Loucy (cell line): ENCODE measurements around the gene WHRN.

Experiments used
- H2AFZ ChIP-seq: fragments of 200-600 bp; sonication (generic); 2 replicates; pipeline ENCODE4 v1.6.0; 2016; ENCODE audit warnings: antibody characterized with exemption, mild to moderate bottlenecking, low read length, moderate library complexity
- H3F3A ChIP-seq: fragments of 200-600 bp; 2 replicates; pipeline ENCODE4 v1.6.0; 2016; ENCODE audit warnings: antibody characterized with exemption, low read depth, mild to moderate bottlenecking
- H3K27me3 ChIP-seq: fragments of 200-600 bp; sonication (generic); 2 replicates; pipeline ENCODE4 v1.6.1; 2014; ENCODE audit warnings: low read length, mild to moderate bottlenecking; ENCODE audit not compliant: insufficient read depth, poor library complexity, severe bottlenecking
- H3K36me3 ChIP-seq: fragments of 200-600 bp; sonication (generic); 2 replicates; pipeline ENCODE4 v1.6.1; 2016; ENCODE audit warnings: low read length; ENCODE audit not compliant: insufficient read depth
- H3K4me1 ChIP-seq: fragments of 200-600 bp; sonication (generic); 2 replicates; pipeline ENCODE4 v1.5.1; 2014; ENCODE audit warnings: low read length, mild to moderate bottlenecking; ENCODE audit not compliant: insufficient read depth, poor library complexity, severe bottlenecking
- H3K4me2 ChIP-seq: fragments of 200-600 bp; sonication (generic); 2 replicates; pipeline ENCODE4 v1.6.0; 2014; ENCODE audit warnings: antibody characterized with exemption, low read length, low read depth, mild to moderate bottlenecking; ENCODE audit not compliant: poor library complexity, severe bottlenecking
- H3K4me3 ChIP-seq: fragments of 200-600 bp; sonication (generic); 2 replicates; pipeline ENCODE4 v1.5.1; 2014; ENCODE audit warnings: low read length, mild to moderate bottlenecking, mixed read lengths; ENCODE audit not compliant: poor library complexity, severe bottlenecking
- H3K79me2 ChIP-seq: fragments of 200-600 bp; sonication (generic); 2 replicates; pipeline ENCODE4 v1.6.1; 2014; ENCODE audit warnings: low read length; ENCODE audit not compliant: insufficient read depth
- H3K9ac ChIP-seq: fragments of 200-600 bp; sonication (generic); 2 replicates; pipeline ENCODE4 v1.6.0; 2014; ENCODE audit warnings: mild to moderate bottlenecking, low read depth, low read length, moderate library complexity; ENCODE audit not compliant: poor library complexity, severe bottlenecking
- H3K9me2 ChIP-seq: fragments of 200-600 bp; sonication (generic); replicated peaks from 2 replicates; pipeline ENCODE4 v1.6.1; 2016; ENCODE audit warnings: low read depth, low read length, mixed read lengths
- H3K9me3 ChIP-seq: fragments of 200-600 bp; sonication (generic); 2 replicates; pipeline ENCODE4 v1.6.1; 2014; ENCODE audit warnings: mild to moderate bottlenecking, antibody characterized with exemption, low read length, low read depth; ENCODE audit not compliant: insufficient read depth
- H4K20me1 ChIP-seq: fragments of 200-600 bp; sonication (generic); 2 replicates; pipeline ENCODE4 v1.6.0; 2014; ENCODE audit warnings: antibody characterized with exemption, low read length, mild to moderate bottlenecking; ENCODE audit not compliant: insufficient read depth, poor library complexity, severe bottlenecking
- EZH2phosphoT487 ChIP-seq: fragments of 200-600 bp; IDR thresholded peaks from 2 replicates; pipeline ENCODE4 v1.6.1; 2018; ENCODE audit warnings: antibody characterized with exemption, mild to moderate bottlenecking, moderate library complexity, borderline replicate concordance
- TF ChIP-seq, protein P1 (sequence below): fragments of 200-600 bp; sonication (generic); conservative IDR thresholded peaks from 2 replicates; pipeline ENCODE4 v1.5.1; 2014; ENCODE audit warnings: mild to moderate bottlenecking, antibody characterized with exemption, low read length

WHRN gene

DNA sequence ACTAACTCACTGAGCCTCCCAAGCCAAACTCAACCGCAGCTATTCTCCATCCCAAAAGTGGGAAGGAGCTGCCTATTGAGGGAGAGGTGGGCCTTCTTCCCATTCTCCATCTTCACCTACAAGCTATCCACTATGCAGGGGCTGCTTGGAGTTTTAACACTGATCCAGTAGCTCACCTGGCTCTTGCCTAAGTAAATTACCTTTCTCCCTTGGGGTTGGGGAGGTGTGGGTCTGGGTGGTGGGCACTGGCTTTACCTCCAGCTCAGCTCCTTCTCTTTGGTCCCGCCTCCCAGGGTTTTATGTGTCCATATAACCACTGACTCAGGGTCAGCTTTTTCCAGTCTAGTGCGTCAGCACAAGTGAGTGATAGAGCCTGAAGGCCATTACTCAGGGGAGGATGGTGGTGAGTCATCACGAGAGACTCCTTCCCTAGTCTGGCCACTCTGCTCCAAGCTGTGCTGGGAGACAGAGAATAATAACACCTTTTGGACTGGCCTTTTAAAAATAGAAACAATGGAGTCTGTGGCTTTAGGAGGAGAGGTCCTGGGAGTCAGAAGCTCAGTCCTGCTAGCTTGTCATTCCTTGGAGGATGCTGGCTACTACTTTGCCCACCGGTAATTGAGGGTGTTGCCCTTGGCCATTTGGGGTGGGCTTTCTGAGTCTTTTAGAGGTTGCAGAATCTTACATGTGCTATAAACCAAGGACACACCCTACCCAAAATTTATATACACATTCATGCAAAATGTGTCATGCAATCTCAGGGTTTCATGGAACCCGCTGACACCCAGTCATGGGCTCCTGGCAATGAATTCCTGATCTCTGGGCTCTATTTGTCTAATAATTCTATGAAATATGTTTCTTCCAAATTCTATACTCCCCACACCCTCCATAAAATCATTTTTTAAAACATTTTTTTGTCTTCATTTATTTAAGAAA lies 46.7 kb upstream of the WHRN start:
- Histone ChIP-seq H3K4me2 (no peak overlapping the region), H3K79me2 (no peaks in the 10 kb centered on the region), H3K9me3 (no peaks in the 10 kb centered on the region), H3K27me3 (no peaks in the 10 kb centered on the region), H3F3A (no peaks in the 10 kb centered on the region), H3K9me2 (no peaks in the 10 kb centered on the region), H2AFZ (no peak overlapping the region), H4K20me1 (no peaks in the 10 kb centered on the region), H3K9ac (no peak overlapping the region), H3K4me3 (no peak overlapping the region), H3K4me1 (no peaks in the 10 kb centered on the region), H3K36me3 (no peaks in the 10 kb centered on the region)
- no peak for TF ChIP-seq EZH2phosphoT487
- TF ChIP-seq, protein P1, sequence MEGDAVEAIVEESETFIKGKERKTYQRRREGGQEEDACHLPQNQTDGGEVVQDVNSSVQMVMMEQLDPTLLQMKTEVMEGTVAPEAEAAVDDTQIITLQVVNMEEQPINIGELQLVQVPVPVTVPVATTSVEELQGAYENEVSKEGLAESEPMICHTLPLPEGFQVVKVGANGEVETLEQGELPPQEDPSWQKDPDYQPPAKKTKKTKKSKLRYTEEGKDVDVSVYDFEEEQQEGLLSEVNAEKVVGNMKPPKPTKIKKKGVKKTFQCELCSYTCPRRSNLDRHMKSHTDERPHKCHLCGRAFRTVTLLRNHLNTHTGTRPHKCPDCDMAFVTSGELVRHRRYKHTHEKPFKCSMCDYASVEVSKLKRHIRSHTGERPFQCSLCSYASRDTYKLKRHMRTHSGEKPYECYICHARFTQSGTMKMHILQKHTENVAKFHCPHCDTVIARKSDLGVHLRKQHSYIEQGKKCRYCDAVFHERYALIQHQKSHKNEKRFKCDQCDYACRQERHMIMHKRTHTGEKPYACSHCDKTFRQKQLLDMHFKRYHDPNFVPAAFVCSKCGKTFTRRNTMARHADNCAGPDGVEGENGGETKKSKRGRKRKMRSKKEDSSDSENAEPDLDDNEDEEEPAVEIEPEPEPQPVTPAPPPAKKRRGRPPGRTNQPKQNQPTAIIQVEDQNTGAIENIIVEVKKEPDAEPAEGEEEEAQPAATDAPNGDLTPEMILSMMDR, result no peak

- no peak overlapping the region for H3K4me3 ChIP-seq
- no peaks in the 10 kb centered on the region for H4K20me1 ChIP-seq
- TF ChIP-seq, protein P1, result no peak
- TF ChIP-seq EZH2phosphoT487, result no peak
- no peak overlapping the region for H3K9ac ChIP-seq
- H3F3A ChIP-seq, result no peaks in the 10 kb centered on the region
- no peaks in the 10 kb centered on the region for H3K36me3 ChIP-seq
- no peak overlapping the region for H3K4me2 ChIP-seq
- H3K9me3 ChIP-seq, result no peaks in the 10 kb centered on the region
- H3K79me2 ChIP-seq, result no peaks in the 10 kb centered on the region
- no peaks in the 10 kb centered on the region for H3K9me2 ChIP-seq
- no peak overlapping the region for H2AFZ ChIP-seq
- no peaks in the 10 kb centered on the region for H3K27me3 ChIP-seq
- H3K4me1 ChIP-seq, result no peaks in the 10 kb centered on the region
Observed at GRCh38 chr9:114549697-114550330, 44.5 kb upstream of the WHRN start.

- H3K36me3 ChIP-seq, result no peaks in the 10 kb centered on the region
- no peaks in the 10 kb centered on the region for H4K20me1 ChIP-seq
- no peak overlapping the region for H3K4me2 ChIP-seq
- H2AFZ ChIP-seq, result no peak overlapping the region
- H3K9me3 ChIP-seq, result no peaks in the 10 kb centered on the region
- H3K9ac ChIP-seq, result no peak overlapping the region
- TF ChIP-seq EZH2phosphoT487, result no peak
- TF ChIP-seq, protein P1, result no peak
- no peaks in the 10 kb centered on the region for H3K9me2 ChIP-seq
- no peaks in the 10 kb centered on the region for H3F3A ChIP-seq
- no peaks in the 10 kb centered on the region for H3K27me3 ChIP-seq
- H3K4me1 ChIP-seq, result no peaks in the 10 kb centered on the region
- no peaks in the 10 kb centered on the region for H3K79me2 ChIP-seq
- H3K4me3 ChIP-seq, result no peak overlapping the region
Observed at GRCh38 chr9:114546851-114547250, 41.6 kb upstream of the WHRN start.
